ENCODE data around the gene MOCS3.
"Not testable (repeated sequence)": the region's sequence is repeated elsewhere in the genome, so short reads cannot be mapped to it uniquely, and the experiment has no call there.

MOCS3 gene

DNA sequence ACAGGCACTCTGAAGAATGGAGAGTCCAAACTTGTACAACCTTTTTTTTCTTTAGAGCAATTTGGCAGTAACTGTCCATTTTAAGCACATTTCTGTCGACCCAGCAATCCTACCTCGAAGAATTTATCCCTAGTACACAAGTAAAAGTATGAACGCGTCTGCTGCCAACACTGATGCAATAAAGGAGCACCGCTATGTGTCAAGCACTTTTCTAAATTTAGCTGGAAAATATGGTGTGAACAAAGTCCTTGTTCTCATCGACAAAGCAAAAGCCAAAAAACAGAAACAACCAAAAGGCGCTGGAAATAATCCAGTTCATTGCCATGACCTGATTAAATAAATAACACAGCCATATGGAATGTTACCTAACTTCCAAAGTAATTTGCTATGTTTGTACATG lies 1.3 kb upstream of the MOCS3 start:
- peaks cover 0 to 3% of the 10 kb centered on the region in 2 donors for H3K9me3 Mint-ChIP-seq
- H3K27ac Mint-ChIP-seq, result peak overlapping the region; percentile 100
- H3K4me3 Mint-ChIP-seq, result peak overlapping the region; percentile 96
- no peak for ATAC-seq (replicated peaks)
- H3K36me3 Mint-ChIP-seq, result peaks cover 10 to 20% of the 10 kb centered on the region in 2 donors
- peaks cover 9 to 38% of the 10 kb centered on the region in 2 donors for H3K4me1 Mint-ChIP-seq
- no peak for DNase-seq
- no peaks in the 10 kb centered on the region for H3K27me3 Mint-ChIP-seq

GRCh38 chr20:50957798-50958614 lies 612 bp upstream of the MOCS3 start, which contains the start of gene DPM1:
Gene DPM1, minus strand, starts transcription at chr20:50958532. Its CDS starts 9 bp downstream, at chr20:50958523.
- H3K9me3 Mint-ChIP-seq, result peaks cover 0 to 3% of the 10 kb centered on the region in 2 donors
- peak; percentile 89 for ATAC-seq (replicated peaks)
- H3K4me3 Mint-ChIP-seq, result peak within 1 kb of the TSS; percentile 96
- DNase-seq, result peak; percentile 81
- no peaks in the 10 kb centered on the region for H3K27me3 Mint-ChIP-seq
- peak within 1 kb of the TSS; percentile 100 for H3K27ac Mint-ChIP-seq
- H3K4me1 Mint-ChIP-seq, result peaks cover 9 to 38% of the 10 kb centered on the region in 2 donors
- H3K36me3 Mint-ChIP-seq, result peaks cover 13 to 23% of the 10 kb centered on the region in 2 donors

- H3K36me3 Mint-ChIP-seq, result peaks cover 13 to 23% of the 10 kb centered on the region in 2 donors
- peaks cover 9 to 38% of the 10 kb centered on the region in 2 donors for H3K4me1 Mint-ChIP-seq
- DNase-seq (no peak), ATAC-seq (replicated peaks) (no peak)
- peak overlapping the region; percentile 96 for H3K4me3 Mint-ChIP-seq
- H3K27ac Mint-ChIP-seq, result peak overlapping the region; percentile 100
- peaks cover 0 to 3% of the 10 kb centered on the region in 2 donors for H3K9me3 Mint-ChIP-seq
- no peaks in the 10 kb centered on the region for H3K27me3 Mint-ChIP-seq
These were observed 1.0 kb downstream of the MOCS3 start for GRCh38 chr20:50959543-50960126.

DNA sequence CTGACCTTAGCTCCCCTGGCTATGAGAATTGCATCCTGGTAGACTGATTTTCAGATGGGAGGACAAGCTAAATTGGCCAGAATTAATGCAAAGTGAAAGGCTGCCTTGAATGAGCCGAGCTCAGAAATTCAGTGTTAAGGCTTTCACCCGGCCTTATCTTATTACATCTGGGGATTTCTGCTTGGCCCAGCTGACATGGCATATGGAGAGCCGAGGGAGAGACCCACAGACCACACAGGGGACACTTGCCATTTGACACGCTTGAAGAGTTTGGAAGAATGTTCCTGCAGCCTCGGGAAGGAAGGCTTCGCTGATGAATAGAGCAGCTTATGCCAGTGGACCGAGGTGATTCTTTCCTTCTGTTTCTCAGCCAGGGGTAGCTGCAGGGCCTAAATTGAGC lies 9.0 kb downstream of the MOCS3 start:
- H3K9me3 Mint-ChIP-seq, result no peaks in the 10 kb centered on the region
- H3K27me3 Mint-ChIP-seq, result peaks cover 5% of the 10 kb centered on the region in 2 donors
- no peaks in the 10 kb centered on the region for H3K4me1 Mint-ChIP-seq
- DNase-seq, result no peak
- no peak overlapping the region for H3K4me3 Mint-ChIP-seq
- no peak for ATAC-seq (replicated peaks)
- peaks cover 0 to under 1% of the 10 kb centered on the region in 2 donors for H3K36me3 Mint-ChIP-seq
- no peak overlapping the region for H3K27ac Mint-ChIP-seq

DNA sequence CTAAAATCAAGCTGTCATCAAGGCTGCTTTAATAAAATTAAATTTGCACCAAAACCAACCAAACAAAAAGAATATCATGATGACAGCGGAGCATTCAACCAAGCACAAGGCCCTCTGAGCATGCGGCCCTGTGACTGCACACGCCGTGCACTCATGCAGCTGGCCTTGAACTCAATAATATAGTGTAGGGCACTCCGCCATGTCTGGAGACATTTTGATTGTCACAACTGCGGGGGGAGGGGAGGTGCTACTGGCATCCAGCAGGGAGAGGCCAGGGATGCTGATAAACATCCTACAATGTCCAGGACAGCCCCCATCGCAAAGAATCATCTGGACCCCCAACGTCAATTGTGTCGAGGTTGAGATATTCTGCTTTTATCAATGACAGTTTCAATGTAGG lies 9.7 kb downstream of the MOCS3 start:
- no peak overlapping the region for H3K27ac Mint-ChIP-seq
- ATAC-seq (replicated peaks), result no peak
- H3K4me1 Mint-ChIP-seq, result no peaks in the 10 kb centered on the region
- H3K9me3 Mint-ChIP-seq, result no peaks in the 10 kb centered on the region
- H3K36me3 Mint-ChIP-seq, result no peaks in the 10 kb centered on the region
- no peak for DNase-seq
- peaks cover 11 to 12% of the 10 kb centered on the region in 2 donors for H3K27me3 Mint-ChIP-seq
- no peak overlapping the region for H3K4me3 Mint-ChIP-seq

DNA sequence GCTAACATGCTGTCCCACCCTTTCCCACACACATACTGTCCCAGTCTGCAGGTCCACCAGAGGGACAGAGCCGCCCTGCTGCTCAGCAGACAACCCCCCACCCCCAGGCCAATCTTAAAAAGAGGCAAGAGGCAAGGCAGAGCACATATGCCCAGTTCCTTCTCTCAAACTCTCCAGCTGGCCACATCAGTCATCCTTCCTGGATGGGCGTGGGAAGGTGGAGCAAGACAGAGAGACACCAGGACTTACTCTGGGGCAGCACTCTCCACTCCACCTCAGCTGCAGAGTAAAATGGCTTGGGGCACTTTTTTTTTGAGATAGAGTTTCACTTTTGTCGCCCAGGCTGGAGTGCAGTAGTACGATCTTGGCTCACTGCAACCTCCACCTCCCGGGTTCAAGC lies 10.8 kb downstream of the MOCS3 start:
- ATAC-seq (replicated peaks) (no peak), DNase-seq (no peak)
- Mint-ChIP-seq H3K4me1 (no peaks in the 10 kb centered on the region), H3K27ac (no peak overlapping the region), H3K36me3 (no peaks in the 10 kb centered on the region), H3K4me3 (no peak overlapping the region), H3K27me3 (peaks cover 11 to 13% of the 10 kb centered on the region in 2 donors), H3K9me3 (no peaks in the 10 kb centered on the region)

DNA sequence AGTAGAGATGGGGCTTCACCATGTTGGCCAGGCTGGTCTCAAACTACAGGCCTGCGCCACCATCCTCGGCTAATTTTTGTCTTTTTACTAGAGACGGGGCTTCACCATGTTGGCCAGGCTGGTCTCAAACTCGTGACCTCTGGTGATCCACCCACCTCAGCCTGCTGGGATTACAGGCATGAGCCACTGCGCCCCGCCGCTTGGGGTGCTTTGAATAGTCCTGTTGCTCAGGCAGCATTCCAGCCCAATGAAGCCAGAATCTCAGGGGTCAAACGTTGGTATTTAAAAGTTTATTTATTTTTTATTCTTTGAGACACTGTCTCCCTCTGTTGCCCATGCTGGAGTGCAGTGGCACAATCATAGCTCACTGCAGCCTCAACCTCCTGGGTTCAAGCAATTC lies 11.3 kb downstream of the MOCS3 start:
- H3K4me3 Mint-ChIP-seq, result no peak overlapping the region

GRCh38 chr20:50975701-50976330 lies 17.2 kb downstream of the MOCS3 start:
- no peak for ATAC-seq (replicated peaks)
- no peak for DNase-seq
- Mint-ChIP-seq H3K9me3 (peaks cover 0 to 2% of the 10 kb centered on the region in 2 donors), H3K4me3 (no peak overlapping the region), H3K4me1 (peaks cover 8 to 10% of the 10 kb centered on the region in 2 donors), H3K36me3 (no peaks in the 10 kb centered on the region), H3K27me3 (peaks cover 31 to 44% of the 10 kb centered on the region in 2 donors), H3K27ac (no peak overlapping the region)

More for the DNA sequence above, 11.3 kb downstream of the MOCS3 start:
- H3K9me3 Mint-ChIP-seq, result peaks cover 0 to 2% of the 10 kb centered on the region in 2 donors
- H3K4me1 Mint-ChIP-seq, result no peaks in the 10 kb centered on the region
- H3K27ac Mint-ChIP-seq, result no peak overlapping the region
- no peak for DNase-seq
- H3K36me3 Mint-ChIP-seq, result no peaks in the 10 kb centered on the region
- no peak for ATAC-seq (replicated peaks)
- peaks cover 13 to 15% of the 10 kb centered on the region in 2 donors for H3K27me3 Mint-ChIP-seq

DNA sequence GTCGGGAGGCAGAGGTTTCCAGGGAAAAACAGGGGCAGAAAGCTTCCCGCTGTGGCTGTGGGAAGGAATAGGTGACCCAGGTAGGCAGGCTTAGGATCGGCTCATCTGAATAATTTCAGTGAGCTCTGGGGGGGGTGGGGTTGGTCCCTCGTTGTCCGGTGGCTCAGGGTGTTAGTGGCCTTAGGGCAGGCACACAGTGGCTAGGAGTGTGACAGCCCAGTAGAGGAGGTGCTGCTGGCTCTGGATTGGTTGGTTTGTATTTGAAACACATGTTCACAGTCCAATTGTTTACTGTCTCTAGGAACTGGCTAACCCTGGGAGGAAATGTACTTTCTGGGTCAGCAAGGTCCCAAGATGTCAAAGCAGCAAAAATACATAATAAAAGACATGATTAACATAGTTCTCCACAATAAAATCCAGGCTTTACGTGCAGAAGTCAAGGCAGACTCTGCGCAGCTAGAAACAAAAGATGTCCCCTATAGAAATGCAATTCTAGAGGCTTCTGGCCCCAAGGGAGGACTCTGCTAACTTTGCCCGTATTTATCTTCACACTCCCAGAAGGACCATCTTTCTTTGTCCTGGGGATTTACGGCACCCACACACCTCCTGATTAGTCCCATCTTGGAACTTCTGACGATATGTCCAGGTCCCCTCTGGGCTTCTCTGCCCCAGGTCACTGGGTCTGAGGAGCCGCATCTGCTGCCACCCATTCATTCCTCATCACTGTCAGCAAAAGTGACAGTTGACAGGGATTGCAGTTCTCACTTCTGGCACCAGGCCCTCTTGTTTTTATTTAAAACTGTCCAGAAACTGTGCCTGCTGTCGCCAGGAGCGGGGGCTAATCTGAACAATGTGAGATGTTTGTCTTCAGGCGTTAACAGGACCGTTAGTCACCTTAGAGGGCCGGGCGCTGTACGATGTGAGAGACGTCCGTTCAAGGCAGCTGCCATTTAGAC lies 18.7 kb downstream of the MOCS3 start:
- peaks cover 11 to 16% of the 10 kb centered on the region in 2 donors for H3K4me1 Mint-ChIP-seq
- H3K9me3 Mint-ChIP-seq, result peaks cover 0 to 2% of the 10 kb centered on the region in 2 donors
- DNase-seq, result no peak
- H3K27ac Mint-ChIP-seq, result no peak overlapping the region
- no peaks in the 10 kb centered on the region for H3K36me3 Mint-ChIP-seq
- H3K4me3 Mint-ChIP-seq, result no peak overlapping the region
- no peak for ATAC-seq (replicated peaks)
- peaks cover 31 to 46% of the 10 kb centered on the region in 2 donors for H3K27me3 Mint-ChIP-seq

DNA sequence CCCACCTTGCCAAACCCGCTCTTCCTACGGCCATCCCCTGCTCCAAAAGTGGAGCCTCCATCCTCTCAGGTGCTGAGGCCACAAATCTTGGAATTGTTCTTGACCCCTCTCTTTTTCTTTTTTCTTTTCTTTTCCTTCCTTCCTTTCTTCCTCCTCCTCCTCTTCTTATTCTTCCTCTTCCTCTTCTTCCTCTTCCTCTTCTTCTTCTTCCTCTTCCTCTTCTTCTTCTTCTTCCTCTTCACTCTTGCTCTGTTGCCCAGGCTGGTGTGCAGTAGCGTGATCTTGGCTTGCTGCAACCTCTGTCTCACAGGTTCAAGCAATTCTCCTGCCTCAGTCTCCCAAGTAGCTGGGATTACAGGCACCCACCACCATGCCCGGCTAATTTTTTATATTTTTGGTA lies 19.9 kb downstream of the MOCS3 start:
- not testable (repeated sequence) for H3K27ac Mint-ChIP-seq; H3K36me3 Mint-ChIP-seq; ATAC-seq (replicated peaks); DNase-seq; H3K4me3 Mint-ChIP-seq; H3K9me3 Mint-ChIP-seq
- Mint-ChIP-seq H3K27me3 (peaks cover 35 to 50% of the 10 kb centered on the region in 2 donors), H3K4me1 (peaks cover 11 to 16% of the 10 kb centered on the region in 2 donors)

DNA sequence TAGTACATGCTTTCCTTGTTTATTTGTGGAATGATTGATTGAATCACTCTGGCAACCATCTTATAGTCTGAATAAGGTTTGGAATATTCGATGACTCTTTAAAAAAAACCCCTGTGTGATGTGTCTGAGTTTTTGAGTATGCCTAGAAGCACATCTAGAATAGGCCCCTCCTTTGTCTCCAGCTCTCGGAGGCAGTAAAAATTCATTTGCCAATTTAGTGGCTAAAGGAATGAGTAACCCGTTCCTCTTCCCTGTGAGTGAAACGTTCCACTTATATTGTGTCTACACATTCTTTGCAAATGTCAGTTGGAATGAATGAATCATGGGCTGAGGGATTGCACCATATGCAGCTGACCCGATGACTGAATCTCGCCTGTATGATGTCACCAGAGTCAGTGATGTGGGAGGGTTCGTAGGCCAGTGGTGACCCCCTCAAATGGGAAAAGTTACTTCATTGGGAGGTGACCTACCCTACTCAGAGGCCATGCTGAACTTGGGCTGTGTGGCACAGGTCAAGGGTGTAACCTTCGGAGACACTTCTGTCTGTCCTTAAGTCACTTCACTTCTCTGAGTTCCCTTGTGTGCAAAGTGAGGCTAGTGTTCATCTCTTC lies 21.6 kb downstream of the MOCS3 start:
- Mint-ChIP-seq H3K27ac (no peak overlapping the region), H3K4me3 (no peak overlapping the region), H3K27me3 (peaks cover 32 to 56% of the 10 kb centered on the region in 2 donors), H3K4me1 (peaks cover 11 to 16% of the 10 kb centered on the region in 2 donors), H3K9me3 (no peaks in the 10 kb centered on the region), H3K36me3 (no peaks in the 10 kb centered on the region)
- DNase-seq (no peak), ATAC-seq (replicated peaks) (peak; percentile 50 to 78)

DNA sequence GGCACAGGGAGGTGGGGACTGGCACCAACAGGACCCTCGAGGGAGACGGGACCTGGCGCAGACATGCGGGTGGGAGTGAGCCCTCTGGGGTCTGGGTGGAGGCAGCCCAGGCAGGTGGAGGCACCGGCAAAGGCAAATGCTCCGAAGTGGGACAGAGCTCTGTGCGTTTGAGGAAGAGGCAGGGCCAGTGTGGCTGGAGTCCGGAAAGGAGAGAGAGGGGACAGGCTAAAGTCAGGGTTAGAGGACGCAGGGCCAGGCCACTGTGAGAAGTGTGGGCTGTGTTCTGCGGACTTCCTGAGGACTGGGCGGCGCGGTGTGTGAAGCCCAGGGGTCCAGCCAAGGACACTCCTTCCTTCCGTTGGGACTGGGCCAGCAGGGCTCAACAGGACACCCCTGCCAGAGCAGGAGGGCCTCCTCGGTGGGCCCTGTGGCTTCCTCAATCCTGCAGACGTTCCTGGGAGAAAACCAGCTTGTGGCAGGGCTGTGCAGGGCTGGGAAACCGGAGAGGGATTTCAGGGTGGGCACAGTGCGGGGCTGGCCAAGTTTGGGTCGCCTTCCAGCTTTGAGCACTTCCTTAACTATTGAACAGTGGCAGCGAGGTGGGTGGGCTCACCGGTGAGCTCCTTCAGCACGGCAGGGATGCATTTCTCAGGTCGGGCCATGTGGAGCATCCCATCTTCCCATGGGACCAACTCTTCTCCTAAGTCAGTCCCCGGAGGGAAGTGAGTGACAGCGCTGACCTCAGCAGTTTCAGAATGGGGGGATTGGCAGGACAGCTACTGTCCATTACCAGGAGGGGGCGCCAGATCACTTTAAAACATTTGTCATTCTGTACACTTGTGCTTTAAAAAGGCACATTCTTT lies 22.5 kb downstream of the MOCS3 start:
- Mint-ChIP-seq H3K36me3 (no peaks in the 10 kb centered on the region), H3K4me1 (peaks cover 11 to 16% of the 10 kb centered on the region in 2 donors), H3K9me3 (no peaks in the 10 kb centered on the region), H3K27ac (no peak overlapping the region), H3K27me3 (peaks cover 26 to 50% of the 10 kb centered on the region in 2 donors), H3K4me3 (no peak overlapping the region)
- peak; percentile 65 to 72 for ATAC-seq (replicated peaks)
- DNase-seq, result peak; percentile 29

GRCh38 chr20:50981714-50982048 lies 23.1 kb downstream of the MOCS3 start:
- DNase-seq (no peak), ATAC-seq (replicated peaks) (no peak)
- Mint-ChIP-seq H3K9me3 (no peaks in the 10 kb centered on the region), H3K36me3 (no peaks in the 10 kb centered on the region), H3K27me3 (peaks cover 26 to 50% of the 10 kb centered on the region in 2 donors), H3K4me3 (no peak overlapping the region), H3K27ac (no peak overlapping the region), H3K4me1 (peaks cover 11 to 16% of the 10 kb centered on the region in 2 donors)
